ENCODE measurements around the gene CCDC70.

The CCDC70 gene

DNA sequence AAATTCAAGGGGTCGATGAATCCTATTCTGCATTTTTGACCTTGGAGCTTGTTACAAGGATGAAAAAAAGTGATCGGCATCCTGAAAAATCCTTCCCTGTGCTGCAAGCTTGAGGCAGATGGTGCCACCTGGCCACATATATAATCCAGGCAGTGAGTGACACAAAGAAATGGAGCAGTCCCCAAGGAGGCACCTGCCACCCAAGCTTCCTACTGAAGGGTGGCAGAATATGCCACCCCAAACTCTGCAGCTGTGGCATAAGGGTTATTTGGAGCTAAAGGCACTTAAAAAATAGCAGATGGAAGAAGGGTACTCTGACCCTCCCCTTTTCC, 32.2 kb upstream of the CCDC70 start:
- DNase-seq (ENCODE audit: low read depth in 2 of 2) = no peak

DNA sequence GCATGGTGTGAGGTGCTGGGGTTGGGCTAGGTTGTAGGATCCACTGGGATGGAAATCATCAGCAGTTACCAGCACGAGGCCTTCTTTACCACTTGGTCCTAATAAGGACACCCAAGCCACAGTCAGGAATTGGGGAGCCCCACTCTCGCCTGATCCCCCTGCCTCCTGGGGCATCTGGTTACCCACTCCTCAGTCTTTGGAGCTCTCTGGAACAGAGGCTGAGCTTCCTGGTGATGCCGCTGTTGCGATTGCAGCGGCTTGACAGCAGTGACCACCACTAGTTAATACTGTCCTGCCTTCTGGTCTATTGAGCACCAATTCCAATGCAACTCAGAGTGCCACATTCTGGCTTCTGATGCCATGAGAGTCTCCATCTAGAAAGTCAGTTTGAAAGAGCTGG, 30.2 kb upstream of the CCDC70 start:
- no peak for DNase-seq (ENCODE audit: low read depth in 2 of 2)

DNA sequence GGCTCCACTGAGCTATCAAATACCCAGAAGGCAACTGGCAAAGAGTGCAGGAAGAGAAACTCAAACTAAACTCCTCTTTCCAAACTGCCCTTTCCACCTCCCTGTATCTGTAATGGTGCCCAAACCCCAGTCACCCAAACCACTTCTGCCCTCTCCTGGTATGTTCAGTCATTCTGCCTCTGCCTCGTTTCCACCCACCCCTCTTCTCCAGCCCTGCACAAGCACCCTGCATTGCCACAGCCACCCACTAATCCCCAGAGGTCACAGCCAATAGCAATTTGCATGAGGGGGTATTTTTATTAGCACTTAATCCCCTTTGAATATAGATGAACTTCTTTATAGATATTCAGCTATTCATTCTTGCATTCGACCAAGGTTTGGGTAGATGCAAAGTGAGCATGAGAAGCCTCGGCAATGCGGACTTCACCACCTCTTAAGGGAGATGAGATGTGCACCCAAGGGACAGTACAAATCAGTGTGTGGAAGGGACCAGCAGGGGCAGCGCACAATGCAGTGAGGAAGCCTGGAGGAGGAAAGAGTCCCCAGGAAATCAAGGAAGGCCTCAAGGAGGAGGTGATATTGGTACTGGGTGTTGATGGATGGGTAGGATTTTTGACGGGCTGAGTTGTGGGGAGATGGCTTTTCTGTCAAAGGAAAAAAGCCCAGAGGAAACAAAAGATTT, 29.2 kb upstream of the CCDC70 start:
- no peak for DNase-seq (ENCODE audit: low read depth in 2 of 2)

DNA sequence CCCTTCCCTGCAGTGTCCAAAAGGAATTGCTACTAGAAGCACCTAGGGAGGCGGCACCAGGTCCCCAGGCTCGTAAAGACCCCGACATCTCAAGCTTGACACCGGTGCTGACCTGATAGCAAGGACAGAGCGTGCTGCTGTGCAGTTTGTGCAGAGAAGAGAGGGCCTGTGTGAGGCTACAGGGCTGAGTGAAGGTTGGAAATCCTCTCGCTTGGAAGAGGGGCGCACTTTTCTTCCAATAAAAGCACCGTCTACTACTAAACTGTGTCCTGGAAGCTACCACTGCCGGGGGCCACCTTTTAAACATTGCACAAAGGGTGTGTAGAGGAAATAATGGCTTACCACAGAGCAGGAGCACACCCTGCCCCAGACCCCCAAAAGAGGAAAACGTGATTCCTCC, 27.8 kb upstream of the CCDC70 start:
- no peak for DNase-seq (ENCODE audit: low read depth in 2 of 2)

DNA sequence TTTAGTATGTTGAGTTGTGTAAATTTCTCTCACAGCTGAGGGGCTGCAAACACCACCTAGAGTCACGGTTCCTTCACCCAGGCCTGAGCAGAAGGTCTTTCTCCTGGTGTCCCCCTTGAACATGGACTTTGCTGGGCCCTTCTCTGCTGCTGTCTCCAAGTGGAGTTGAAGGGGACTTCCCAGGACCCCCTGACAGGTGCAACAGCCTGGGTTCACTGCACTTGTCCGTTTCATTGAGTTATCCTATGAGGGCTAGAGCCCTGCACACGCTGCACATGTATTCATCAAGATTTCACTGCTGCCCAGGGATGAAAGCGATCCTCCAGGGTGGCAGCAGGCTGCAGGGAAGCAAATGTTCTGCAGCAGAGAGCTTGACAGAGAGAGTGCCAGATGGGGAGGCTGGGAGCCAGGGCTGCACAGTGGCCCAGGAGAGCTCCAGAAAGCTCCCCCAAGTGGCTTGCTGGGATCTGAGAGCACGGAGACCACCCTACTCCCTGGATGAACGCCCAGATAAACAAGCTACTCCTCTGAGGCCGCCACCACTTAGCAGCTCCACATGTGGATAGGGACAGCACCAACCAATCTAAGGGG, 27.1 kb upstream of the CCDC70 start:
- no peak for DNase-seq (ENCODE audit: low read depth in 2 of 2)

DNA sequence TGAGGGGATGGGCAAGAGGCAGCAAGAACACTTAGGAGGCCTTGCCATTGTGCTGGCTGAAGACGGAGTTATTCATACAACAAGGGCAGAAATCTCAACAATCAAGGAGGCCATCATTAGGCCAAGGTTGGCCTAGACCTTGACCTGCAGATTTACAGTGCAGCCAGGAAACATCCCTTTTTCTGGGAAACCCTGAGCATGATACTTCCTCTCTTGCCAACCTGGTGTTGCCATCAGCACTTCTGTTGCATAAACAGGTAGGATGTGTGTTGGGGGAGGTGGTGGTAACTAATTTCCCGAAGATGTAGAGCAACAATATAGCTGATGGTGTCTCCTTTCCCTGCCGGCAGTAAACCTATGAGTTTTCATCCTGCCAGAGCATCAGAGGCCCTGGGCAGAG, 24.8 kb upstream of the CCDC70 start:
- DNase-seq (ENCODE audit: low read depth in 2 of 2) = no peak

DNA sequence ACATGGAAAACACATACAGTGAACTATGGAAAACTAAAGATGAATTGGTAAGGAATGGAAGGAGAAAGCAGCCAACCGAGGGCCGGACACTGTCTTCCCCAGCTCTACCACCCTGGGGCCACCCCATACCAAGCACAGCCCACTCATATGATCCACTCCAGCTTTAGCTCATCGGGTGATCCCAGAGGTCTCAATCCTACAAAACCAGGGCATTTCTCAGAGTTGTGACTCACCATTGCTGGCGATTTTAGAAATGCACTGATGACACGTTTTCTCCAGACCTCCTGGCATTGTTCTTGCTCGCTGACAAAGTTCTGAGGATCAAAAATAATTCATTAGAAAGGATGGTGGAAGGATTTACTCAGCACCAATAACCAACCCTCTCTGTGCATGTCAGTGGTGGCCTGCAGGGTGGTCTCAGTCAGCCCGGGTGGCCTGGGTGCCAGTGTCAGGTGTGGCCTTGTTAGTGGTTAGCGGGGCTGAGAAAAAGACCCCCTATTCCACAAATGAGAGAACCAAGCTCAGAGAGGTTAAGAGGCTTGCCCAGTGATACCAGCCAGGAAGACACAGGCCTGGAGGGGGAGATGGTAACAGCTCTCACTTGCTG, 23.4 kb upstream of the CCDC70 start:
- no peak for DNase-seq (ENCODE audit: low read depth in 2 of 2)

DNA sequence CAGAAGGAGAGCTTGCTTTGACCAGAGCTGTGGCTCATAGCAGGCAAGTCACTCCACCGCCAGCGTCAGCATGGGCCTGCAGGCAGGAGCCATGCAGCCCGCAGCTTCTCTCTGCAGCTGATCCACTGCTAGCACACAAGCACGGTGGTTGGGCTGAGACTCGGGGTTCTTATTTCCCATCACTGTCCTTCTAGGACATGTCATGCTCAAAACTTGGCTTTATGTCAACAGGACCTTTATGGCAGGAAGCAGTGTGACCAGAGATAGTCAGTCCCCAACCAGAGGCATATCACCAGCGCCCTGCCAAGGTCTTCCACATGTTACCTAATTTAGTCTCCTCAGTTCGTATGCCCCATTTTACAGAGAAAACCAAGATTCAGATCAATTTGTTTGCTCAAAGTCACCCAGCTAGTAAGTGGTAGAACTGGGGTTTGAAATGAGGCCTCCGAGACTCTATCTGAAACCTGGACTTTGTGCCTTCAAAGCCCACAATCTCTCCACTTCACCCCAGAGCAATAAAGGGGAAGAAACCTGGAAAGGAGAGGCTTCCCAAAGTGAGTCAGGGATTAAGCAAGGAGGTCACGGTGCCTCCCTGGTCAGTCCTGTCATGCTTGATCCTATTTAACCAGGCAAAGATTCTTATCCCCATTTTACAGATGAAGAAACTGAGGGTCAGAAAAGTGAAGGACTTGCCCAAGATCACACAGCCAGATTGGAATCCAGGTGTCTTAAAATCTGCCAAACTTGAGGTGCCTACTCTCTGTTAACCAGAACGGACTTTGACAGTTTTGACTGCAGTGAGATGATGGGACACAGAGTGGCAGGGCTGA, 21.8 kb upstream of the CCDC70 start:
- DNase-seq (ENCODE audit: low read depth in 2 of 2) = no peak

DNA sequence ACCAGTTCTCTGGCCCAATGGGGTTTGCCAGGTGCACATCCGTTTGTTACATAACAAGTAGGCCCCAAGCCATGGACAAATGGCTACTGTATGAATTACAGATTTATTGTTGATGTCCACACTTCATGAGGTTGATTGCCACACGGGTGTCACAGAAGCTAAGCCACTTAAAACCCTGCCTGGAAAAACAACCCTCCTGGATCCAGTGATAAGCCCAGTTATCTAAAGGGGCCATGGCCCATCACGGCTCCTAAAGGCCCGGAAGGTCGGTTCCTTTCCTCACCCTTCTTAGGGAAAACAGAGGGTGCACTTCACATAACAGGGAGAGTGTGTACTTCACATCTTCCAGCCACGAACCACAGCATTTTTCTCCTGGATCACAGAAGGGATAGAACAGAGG, 20.9 kb upstream of the CCDC70 start:
- DNase-seq (ENCODE audit: low read depth in 2 of 2) = no peak

DNA sequence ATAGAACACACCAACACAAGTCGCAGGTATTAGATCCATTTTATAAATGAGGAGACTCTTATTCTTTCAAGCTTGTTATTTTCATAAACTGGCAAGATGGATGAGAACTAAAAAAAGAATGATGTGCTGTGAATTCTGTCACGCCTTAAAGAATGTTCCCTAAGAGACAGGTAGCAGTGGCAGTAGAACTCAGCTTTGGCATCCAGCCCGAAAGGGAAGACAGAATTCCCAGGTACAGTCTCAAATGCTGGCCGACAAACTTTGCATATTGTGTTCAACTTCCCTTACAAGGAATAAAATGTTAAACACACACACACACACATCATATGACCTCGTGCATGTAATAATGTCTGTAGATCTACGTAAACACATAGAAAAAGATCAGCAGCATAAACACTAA, 20.0 kb upstream of the CCDC70 start:
- DNase-seq (ENCODE audit: low read depth in 2 of 2) = no peak

DNA sequence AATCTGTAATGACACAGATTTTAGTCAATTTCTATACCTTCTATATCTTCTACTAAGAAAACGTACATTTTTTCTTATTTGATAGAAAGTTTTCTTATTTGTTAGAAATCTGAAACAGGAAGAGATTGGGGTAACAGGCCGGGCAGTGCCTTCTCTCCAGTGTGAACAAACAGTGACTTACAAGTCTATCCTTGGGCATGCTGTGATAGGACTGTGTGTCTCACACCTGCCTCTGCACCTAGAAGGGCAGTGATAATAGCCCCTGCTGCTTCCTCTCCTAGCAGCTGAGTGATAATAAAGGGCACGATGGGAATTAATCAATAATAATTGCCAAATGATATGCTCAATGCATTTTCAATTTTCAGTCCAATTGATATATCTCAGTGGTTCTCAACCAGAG, 18.2 kb upstream of the CCDC70 start:
- DNase-seq (ENCODE audit: low read depth in 2 of 2) = no peak

DNA sequence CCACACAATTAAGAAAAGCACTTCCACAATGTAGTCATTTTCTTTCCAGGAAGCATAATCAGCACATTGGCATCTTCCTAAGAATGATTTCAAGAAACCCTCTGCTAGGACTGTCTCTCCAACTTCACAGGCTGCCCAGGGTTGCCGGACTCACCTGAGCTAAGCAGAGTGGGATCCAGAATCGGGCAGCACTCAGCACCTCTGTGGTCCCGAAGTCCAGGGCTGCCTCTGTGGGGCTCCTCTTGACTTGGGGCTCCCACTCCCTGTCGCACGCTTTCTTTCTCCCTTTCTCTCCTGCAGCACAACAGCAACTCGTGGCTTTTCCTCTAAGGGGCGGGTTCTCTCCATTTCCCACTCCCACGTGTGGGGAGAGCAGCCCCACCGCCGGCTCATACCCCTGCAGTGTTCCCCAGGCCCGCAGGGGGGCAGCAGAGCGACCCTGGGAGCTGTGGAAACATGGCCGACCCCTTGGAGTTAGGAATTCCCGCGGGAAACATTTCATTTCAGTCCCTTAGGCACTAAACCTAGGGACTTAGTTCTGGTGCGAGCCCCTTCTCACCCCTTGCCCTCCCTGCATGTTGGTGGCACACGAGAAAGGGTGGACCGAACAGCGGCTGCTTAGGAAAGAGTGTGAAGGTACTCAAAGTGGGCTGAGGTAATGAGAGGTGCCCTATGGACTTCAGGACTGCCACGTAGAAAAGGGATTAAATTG, 16.8 kb upstream of the CCDC70 start, which contains the start of gene TMEM272:
Gene TMEM272, minus strand, starts transcription at position 316 of the 712 bp plus-strand sequence. CDS start 6,647 bp downstream, outside the sequence.
- peak; percentile 33 to 62 for DNase-seq (ENCODE audit: low read depth in 2 of 2)

DNA sequence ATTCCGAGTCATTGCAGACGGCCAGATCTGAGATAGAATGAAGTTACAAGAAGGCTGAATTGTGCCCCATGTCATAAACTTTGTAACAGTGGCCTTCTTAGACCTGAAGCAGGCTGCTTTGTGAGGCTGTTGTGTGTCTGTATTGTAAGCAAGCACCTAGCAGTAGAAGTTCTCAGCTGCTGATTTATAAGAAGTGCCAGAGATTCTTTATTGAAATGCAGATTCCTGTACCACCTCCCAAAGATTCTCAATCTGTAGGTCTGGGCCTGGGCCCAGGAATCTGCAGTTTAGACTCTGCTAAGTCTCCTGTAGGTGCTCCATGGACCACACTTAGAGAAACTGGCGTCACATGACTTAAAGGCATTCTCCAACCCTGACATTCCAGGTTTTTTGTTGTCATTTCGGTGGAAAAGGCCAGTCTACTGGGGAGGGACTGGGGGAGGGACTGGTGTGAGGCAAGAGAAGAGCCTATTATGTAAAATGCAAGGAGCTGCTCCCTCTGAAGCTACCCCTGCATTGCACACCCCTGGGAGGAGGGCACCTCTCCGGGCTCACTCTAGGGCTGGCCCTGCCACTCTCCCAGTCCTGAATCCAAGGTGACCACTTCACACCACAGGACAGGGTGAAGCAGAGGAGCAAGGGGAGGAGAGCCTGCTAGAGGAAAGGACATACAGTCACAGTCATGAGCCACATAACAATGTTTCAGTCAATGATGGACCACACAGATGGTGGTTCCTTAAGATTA, 16.0 kb upstream of the CCDC70 start:
- DNase-seq (ENCODE audit: low read depth in 2 of 2) = no peak

DNA sequence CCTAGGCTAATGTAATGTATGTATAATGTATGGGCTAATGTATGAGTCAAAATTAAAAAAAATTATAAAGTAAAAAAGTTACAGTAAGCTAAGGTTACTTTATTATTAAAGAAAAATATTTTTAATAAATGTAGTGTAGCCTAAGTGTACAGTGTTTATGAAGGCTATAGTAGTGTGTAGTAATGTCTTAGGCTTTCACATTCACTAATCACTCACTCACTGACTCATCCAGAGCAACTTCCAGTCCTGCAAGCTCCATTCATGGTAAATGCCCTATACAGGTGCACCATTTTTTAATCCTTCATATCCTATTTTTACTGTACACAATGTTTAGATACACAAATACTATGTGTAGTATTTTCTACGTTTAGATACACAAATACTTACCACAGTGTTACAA, 15.0 kb upstream of the CCDC70 start:
- no peak for DNase-seq (ENCODE audit: low read depth in 2 of 2)

DNA sequence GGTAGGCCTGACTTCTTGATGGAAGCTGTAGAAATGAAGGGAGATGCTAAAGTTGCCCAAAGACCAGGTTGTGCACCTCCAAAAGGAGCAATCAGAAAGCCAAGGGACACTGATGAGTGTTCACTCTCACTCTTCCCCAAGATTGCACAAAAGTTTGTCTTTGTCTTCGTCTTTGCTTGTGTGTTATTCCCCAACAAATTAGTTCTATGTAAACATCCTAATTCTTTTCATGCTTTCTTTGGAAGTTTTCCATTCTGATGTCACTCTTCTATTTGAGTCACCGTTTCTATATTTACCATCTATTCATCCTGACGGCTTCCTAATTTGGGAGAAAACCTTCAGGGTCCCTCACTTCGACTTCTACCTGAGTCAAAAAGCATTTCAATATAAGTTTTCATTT, 13.1 kb upstream of the CCDC70 start:
- DNase-seq (ENCODE audit: low read depth in 2 of 2) = no peak

DNA sequence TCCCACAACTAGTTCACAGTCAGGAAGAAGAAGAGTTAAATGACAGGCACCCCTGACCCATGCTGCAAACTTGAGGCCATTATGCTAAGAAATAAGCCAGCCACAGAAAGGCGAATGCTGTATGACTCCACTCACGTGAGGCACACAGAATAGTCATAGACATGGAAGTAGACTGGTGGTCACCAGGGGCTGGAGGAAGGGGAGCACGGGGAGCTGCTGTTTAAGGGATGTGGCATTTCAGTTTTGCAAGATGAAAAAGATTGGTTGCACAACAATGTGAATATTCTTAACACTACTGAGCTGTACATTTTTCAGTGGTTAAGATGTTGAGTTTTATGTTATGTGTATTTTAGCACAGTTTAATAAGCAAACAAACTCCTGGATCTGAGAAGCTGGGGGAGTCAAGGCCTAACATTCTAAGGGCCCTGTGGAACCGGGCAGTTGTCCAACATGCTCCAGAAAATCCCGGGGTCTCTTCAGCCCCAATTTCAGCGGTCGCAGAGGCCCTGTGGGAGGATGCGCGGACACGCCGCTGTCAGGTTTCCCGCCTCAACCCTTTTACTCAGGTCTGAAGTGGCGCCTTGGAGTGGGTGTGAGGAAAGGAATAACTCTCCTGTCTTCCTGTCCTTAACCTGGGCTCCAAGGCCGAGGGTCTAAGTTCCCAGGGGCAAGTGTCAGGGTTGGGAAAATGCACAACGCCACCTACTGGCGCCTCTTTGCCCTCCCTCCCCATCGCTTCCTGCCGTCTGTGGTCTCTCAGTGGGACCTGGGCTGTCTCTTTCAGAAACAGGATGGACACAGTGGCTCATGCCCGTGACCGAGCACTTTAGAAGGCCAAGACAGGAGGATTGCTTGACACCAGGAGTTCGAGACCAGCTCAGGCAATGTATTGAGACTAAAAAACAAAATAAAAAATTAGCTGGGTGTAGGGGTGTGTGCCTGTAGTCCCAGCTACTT, 12.3 kb upstream of the CCDC70 start:
- no peak for DNase-seq (ENCODE audit: low read depth in 2 of 2)

DNA sequence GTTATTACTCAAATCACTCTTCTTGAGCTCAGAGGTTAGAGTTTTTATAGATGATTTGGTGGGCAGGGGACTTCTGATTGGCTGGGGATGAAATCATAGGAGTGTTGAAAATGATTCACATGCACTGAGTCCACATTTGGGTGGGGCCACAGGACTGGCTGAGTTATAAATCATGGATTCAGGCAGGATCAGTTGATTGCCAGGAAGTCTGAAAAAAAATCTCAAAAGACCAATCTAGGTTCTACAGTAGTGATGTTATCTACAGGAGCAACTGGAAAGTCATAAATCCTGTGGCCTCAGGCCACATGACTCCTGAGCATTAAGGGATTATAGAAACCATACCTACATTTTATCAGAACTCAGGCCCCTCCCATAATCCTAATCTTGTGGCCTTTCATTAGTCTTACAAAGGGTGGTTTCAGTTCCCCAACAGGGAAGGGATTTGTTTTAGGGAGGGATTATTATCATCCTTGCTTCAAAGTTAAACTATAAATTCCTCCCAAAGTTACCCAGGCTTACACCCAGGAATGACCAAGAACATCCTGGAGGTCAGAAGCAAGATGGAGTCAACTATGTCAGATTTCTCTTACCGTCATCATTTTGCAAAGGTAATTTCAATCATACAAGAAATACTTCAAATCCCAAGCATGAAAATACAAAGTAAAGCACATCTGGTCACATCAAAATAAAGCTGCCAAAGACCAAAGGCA, 5.6 kb upstream of the CCDC70 start:
- no peak for DNase-seq (ENCODE audit: low read depth in 2 of 2)

DNA sequence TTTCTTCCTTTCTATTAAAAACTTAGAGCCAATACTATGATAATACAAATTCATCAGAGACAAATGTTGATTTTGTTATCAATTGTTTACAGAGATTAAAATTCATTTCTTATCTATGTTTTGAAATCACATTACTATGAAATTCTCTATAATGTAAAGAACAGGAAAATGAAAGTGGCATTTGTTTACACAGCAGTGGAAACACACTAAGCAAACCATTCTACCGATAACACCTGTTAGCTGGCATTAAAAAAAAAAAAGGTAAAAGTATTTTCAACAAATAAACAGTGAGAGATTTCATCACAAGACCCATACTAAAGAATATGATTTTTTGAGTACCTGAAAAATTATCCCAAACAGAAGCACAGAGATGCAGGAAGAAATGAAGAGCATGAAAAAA, 4.8 kb upstream of the CCDC70 start:
- DNase-seq (ENCODE audit: low read depth in 2 of 2) = no peak

DNA sequence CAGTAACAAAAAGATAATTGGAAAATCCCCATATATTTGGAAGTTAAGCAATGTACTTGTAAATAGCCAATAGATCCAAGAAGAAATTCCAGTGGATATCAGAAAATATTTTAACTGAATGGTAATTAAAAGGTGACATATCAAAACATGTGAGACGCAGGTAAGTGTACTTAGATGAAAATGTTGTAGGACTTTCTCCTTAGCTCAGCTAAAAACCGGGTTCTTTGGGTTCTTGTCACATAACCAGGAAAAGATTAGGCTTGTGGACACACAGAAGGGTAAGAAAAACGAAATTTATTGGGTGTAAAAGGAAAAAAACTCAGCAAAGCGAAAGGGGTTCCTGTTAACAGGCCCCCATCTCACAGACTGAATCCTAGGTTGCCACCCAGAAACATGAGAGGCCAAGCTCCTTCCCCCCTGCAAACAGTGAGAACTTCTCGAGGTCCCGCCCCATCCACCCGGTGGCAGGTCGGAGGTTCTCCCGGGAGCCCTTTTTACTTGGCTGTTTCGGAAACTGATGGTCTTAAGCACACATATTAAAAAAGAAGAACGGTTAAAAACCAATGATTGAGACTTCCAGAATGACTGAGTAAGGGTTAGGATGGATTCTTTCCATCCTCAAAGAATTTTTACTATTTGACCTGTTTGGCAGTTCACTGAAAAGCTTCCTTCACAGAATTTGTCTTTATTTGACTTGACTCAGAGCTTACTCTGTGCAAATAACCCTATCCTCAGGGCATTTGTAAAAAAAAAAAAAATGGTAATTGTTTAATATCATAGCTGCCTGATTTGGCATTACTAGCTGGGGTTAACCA, 3.1 kb upstream of the CCDC70 start:
- DNase-seq (ENCODE audit: low read depth in 2 of 2) = no peak

Measured in stimulated activated CD4-positive, alpha-beta T cell treated with anti-CD3 and anti-CD28 coated beads, Interleukin-12 subunit alpha, Interleukin-12 subunit beta, amount 100 ng/mL, for 24 hours (primary cell).